ENCODE results near the gene THAP6. TPM values are rescaled to one million over a fixed set of nuclear protein-coding genes. Genes with fewer than 3 reads are reported as not detected.
A peak's percentile ranks its signal among the peaks of the same experiment; 100 is the strongest.

The THAP6 gene
- total RNA-seq, 1 donor from 2014 or later, result 22.8 TPM

GRCh38 chr4:75544870-75545269 lies 30.6 kb downstream of the THAP6 start:
- Histone ChIP-seq H3K4me3 (no peak overlapping the region), H3K4me1 (no peaks in the 10 kb centered on the region), H3K36me3 (peaks cover 47% of the 10 kb centered on the region), H3K27me3 (ENCODE audit: low read depth) (no peaks in the 10 kb centered on the region), H3K9me3 (replicated peaks) (no peaks in the 10 kb centered on the region), H3K27ac (replicated peaks) (no peak overlapping the region)
- intact Hi-C loops (cut with micrococcal nuclease), result no loop called here
- no peak for DNase-seq
- no peak for TF ChIP-seq CTCF (IDR thresholded peaks at IDR 0.05; ENCODE audit: borderline replicate concordance)

GRCh38 chr4:75545526-75545925 lies 31.3 kb downstream of the THAP6 start:
- Histone ChIP-seq H3K36me3 (peaks cover 40% of the 10 kb centered on the region), H3K9me3 (replicated peaks) (no peaks in the 10 kb centered on the region), H3K27ac (replicated peaks) (no peak overlapping the region), H3K27me3 (ENCODE audit: low read depth) (no peaks in the 10 kb centered on the region), H3K4me3 (no peak overlapping the region), H3K4me1 (no peaks in the 10 kb centered on the region)
- no peak for DNase-seq
- TF ChIP-seq CTCF (IDR thresholded peaks at IDR 0.05; ENCODE audit: borderline replicate concordance), result no peak
- intact Hi-C loops (cut with micrococcal nuclease), result no loop called here

- intact Hi-C loops (cut with micrococcal nuclease), result no loop called here
- Histone ChIP-seq H3K4me3 (no peak overlapping the region), H3K4me1 (no peaks in the 10 kb centered on the region), H3K27me3 (ENCODE audit: low read depth) (no peaks in the 10 kb centered on the region), H3K27ac (replicated peaks) (no peak overlapping the region), H3K9me3 (replicated peaks) (no peaks in the 10 kb centered on the region), H3K36me3 (peaks cover 28% of the 10 kb centered on the region)
- no peak for TF ChIP-seq CTCF (IDR thresholded peaks at IDR 0.05; ENCODE audit: borderline replicate concordance)
- DNase-seq, result peak; percentile 44
These were observed 33.5 kb downstream of the THAP6 start for GRCh38 chr4:75547647-75548387.

- Histone ChIP-seq H3K27ac (replicated peaks) (no peak overlapping the region), H3K9me3 (replicated peaks) (no peaks in the 10 kb centered on the region), H3K27me3 (ENCODE audit: low read depth) (no peaks in the 10 kb centered on the region), H3K4me1 (no peaks in the 10 kb centered on the region), H3K36me3 (peaks cover 17% of the 10 kb centered on the region), H3K4me3 (no peak overlapping the region)
- no peak for DNase-seq
- intact Hi-C loops (cut with micrococcal nuclease), result no loop called here
- no peak for TF ChIP-seq CTCF (IDR thresholded peaks at IDR 0.05; ENCODE audit: borderline replicate concordance)
These were observed 34.7 kb downstream of the THAP6 start for GRCh38 chr4:75549019-75549418.

- H3K4me3 ChIP-seq, result no peak overlapping the region
- no peak for TF ChIP-seq CTCF (IDR thresholded peaks at IDR 0.05; ENCODE audit: borderline replicate concordance)
- no peaks in the 10 kb centered on the region for H3K9me3 ChIP-seq (replicated peaks)
- intact Hi-C loops (cut with micrococcal nuclease), result no loop called here
- H3K27ac ChIP-seq (replicated peaks), result no peak overlapping the region
- no peaks in the 10 kb centered on the region for H3K4me1 ChIP-seq
- DNase-seq, result no peak
- no peaks in the 10 kb centered on the region for H3K36me3 ChIP-seq
- peaks cover 27% of the 10 kb centered on the region for H3K27me3 ChIP-seq (ENCODE audit: low read depth)
These were observed 38.2 kb downstream of the THAP6 start for GRCh38 chr4:75552452-75552851.
